Adrenal gland (tissue), 5 donors: ENCODE results near the gene SLC6A13.

Source experiments
- POLR2A ChIP-seq, 2 donors: fragments of 450-650 bp; IDR thresholded peaks; one replicate each; pipeline ENCODE4 v1.6.1; 2017; ENCODE audit warnings: antibody characterized with exemption in 2 of 2, mild to moderate bottlenecking in 2 of 2, moderate library complexity in 1 of 2
- TF ChIP-seq, protein P1 (sequence below), 6 experiments: fragments of 450-650 bp in 4 of 6; fragments of 200-600 bp in 2 of 6; sonication (generic) in 1 of 6; IDR thresholded peaks; 1 replicate in 5 of 6; 2 replicates in 1 of 6; pipeline versions ENCODE4 v1.5.1 to v1.8.0; 2016 to 2021; ENCODE audit warnings: antibody characterized with exemption in 6 of 6, mild to moderate bottlenecking in 2 of 6, moderate library complexity in 1 of 6
- donor health status: DM: no; HTN: no; CAD: no.

GRCh38 chr12:191541-191940, 71.1 kb downstream of the SLC6A13 start:
- TF ChIP-seq, protein P1, sequence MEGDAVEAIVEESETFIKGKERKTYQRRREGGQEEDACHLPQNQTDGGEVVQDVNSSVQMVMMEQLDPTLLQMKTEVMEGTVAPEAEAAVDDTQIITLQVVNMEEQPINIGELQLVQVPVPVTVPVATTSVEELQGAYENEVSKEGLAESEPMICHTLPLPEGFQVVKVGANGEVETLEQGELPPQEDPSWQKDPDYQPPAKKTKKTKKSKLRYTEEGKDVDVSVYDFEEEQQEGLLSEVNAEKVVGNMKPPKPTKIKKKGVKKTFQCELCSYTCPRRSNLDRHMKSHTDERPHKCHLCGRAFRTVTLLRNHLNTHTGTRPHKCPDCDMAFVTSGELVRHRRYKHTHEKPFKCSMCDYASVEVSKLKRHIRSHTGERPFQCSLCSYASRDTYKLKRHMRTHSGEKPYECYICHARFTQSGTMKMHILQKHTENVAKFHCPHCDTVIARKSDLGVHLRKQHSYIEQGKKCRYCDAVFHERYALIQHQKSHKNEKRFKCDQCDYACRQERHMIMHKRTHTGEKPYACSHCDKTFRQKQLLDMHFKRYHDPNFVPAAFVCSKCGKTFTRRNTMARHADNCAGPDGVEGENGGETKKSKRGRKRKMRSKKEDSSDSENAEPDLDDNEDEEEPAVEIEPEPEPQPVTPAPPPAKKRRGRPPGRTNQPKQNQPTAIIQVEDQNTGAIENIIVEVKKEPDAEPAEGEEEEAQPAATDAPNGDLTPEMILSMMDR (IDR thresholded peaks at IDR 0.05): no peak
- no peak for TF ChIP-seq POLR2A (IDR thresholded peaks at IDR 0.05)
